Thyroid gland (tissue), 4 donors: ENCODE data around the gene DNM2. TPM values are rescaled to one million over a fixed set of nuclear protein-coding genes. Genes with fewer than 3 reads are reported as not detected.

Source experiments
- DNase-seq, 2 donors: peaks; one replicate each; pipeline ENCODE4 v3.0.0-alpha.2; 2019
- H3K27ac ChIP-seq, 3 donors: fragments of 200-600 bp; sonication (generic); 1 replicate in 2 of 3; 2 replicates in 1 of 3; pipeline ENCODE4 v1.5.1; 2016 to 2019; ENCODE audit warnings: mild to moderate bottlenecking in 1 of 3, moderate library complexity in 1 of 3
- H3K27me3 ChIP-seq: fragments of 200-600 bp; sonication (generic); one replicate; pipeline ENCODE4 v1.5.1; 2019
- H3K36me3 ChIP-seq, 2 donors: fragments of 200-600 bp; sonication (generic); one replicate each; pipeline ENCODE4 v1.5.1; 2016 to 2019
- H3K4me1 ChIP-seq, 2 donors: fragments of 200-600 bp; sonication (generic); one replicate each; pipeline ENCODE4 v1.5.1; 2017 to 2019
- H3K4me3 ChIP-seq, 3 donors: fragments of 200-600 bp; sonication (generic); replicated peaks in 1 of 3; 1 replicate in 2 of 3; 2 replicates in 1 of 3; pipeline ENCODE4 v1.5.1; 2016; ENCODE audit warnings: mild to moderate bottlenecking in 1 of 3
- H3K9me3 ChIP-seq: fragments of 200-600 bp; sonication (generic); one replicate; pipeline ENCODE4 v1.5.1; 2017
- POLR2A ChIP-seq, 2 donors: fragments of 450-650 bp; IDR thresholded peaks; one replicate each; pipeline ENCODE4 v1.6.1; 2017; ENCODE audit warnings: antibody characterized with exemption in 2 of 2, mild to moderate bottlenecking in 2 of 2, moderate library complexity in 1 of 2
- WGBS, 2 donors: methylation state at CpG; one replicate each; pipeline ENCODE4 v1.1.5; 2017; 5-methylcytosine and 5-hydroxymethylcytosine counted together
- intact Hi-C: fragments of 100-400 bp; cut with DNase I; formaldehyde crosslinking; loops from one replicate; pipeline ENCODE4 v1.15.1; 2023
- total RNA-seq, 4 donors: library from RNA; depleted of rRNA; stranded (reverse); fragments of >200 nt; gene quantifications; one replicate each; pipeline ENCODE4 v1.2.3, GENCODE V29; 2016
- TF ChIP-seq, protein P1 (sequence below), 6 experiments: fragments of 200-600 bp in 3 of 6; fragments of 450-650 bp in 3 of 6; sonication (generic) in 3 of 6; IDR thresholded peaks; one replicate each; pipeline ENCODE4 v1.5.1; 2016 to 2019; ENCODE audit warnings: antibody characterized with exemption in 6 of 6, mild to moderate bottlenecking in 2 of 6, inconsistent platforms in 1 of 6, moderate library complexity in 1 of 6

Gene DNM2
- total RNA-seq, 4 donors from 2014 or later = 95.1 to 155 (median 120) TPM

DNA sequence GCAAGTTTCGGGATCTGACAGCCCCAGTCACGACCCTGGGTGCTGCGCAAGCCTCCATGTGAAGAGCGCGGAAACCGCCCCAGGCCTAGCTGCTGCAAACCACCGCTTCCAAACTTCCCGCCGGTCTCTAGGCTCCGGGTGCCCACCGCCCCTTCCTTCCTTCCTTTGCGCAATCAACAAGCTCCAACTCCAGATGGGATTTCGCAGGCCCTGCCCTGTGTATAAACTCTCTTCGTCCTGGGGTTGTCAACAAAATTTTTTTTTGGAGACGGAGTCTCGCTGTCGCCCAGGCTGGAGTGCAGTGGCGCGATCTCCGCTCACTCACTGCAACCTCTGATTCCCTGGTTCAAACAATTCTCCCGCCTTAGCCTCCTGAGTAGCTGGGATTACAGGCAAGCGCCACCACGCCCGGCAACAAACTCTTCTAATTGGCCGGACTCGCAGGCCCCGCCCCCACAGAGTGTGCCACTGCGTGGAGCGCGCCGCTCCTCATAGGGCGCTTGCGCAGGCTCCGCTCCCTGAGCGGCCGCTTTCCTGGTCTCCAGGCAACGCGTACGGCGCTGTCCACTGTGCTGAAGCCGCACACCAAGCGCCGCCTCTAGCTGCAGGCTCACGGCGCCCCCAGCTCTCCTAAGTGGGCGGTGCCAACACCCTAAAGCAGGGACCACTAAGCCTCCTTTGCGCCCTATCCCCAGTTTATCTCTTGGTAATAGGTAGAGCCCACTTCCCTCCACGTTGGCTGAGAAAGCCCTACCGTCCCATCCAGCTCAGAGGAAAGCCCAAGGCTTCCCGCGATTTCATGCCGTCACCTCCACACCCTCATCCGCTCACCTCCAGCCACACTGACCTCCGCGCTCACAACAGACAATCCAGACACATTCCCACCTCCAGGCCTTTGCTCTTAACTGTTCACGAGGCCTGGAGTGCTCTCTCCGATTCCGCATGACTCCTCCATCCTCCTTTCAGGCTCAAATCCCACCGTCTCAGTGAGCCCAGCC, 22.2 kb upstream of the DNM2 start:
- intact Hi-C loops = no loop called here
- TF ChIP-seq, protein P1, sequence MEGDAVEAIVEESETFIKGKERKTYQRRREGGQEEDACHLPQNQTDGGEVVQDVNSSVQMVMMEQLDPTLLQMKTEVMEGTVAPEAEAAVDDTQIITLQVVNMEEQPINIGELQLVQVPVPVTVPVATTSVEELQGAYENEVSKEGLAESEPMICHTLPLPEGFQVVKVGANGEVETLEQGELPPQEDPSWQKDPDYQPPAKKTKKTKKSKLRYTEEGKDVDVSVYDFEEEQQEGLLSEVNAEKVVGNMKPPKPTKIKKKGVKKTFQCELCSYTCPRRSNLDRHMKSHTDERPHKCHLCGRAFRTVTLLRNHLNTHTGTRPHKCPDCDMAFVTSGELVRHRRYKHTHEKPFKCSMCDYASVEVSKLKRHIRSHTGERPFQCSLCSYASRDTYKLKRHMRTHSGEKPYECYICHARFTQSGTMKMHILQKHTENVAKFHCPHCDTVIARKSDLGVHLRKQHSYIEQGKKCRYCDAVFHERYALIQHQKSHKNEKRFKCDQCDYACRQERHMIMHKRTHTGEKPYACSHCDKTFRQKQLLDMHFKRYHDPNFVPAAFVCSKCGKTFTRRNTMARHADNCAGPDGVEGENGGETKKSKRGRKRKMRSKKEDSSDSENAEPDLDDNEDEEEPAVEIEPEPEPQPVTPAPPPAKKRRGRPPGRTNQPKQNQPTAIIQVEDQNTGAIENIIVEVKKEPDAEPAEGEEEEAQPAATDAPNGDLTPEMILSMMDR (IDR thresholded peaks at IDR 0.05) = no peak
- TF ChIP-seq POLR2A (IDR thresholded peaks at IDR 0.05) = no peak
- H3K36me3 ChIP-seq = peaks cover 0 to 18% of the 10 kb centered on the region in 2 donors
- H3K27ac ChIP-seq = no peak overlapping the region
- peak; percentile 93 for DNase-seq
- no peak overlapping the region for H3K4me3 ChIP-seq
- H3K9me3 ChIP-seq = no peaks in the 10 kb centered on the region
- WGBS, 2 donors = 16 to 19% methylated on average over 48 to 54 of the region's 59 CpGs
- no peaks in the 10 kb centered on the region for H3K27me3 ChIP-seq
- peaks cover 4 to 13% of the 10 kb centered on the region in 2 donors for H3K4me1 ChIP-seq

GRCh38 chr19:10699650-10700335, 18.1 kb upstream of the DNM2 start:
- WGBS, 2 donors = 35 to 40% methylated on average over 15 of the region's 15 CpGs
- no peak overlapping the region for H3K4me3 ChIP-seq
- H3K9me3 ChIP-seq = no peaks in the 10 kb centered on the region
- no peak overlapping the region for H3K27ac ChIP-seq
- peak; percentile 47 to 60 for DNase-seq
- intact Hi-C loops = no loop called here
- peaks cover 10 to 23% of the 10 kb centered on the region in 2 donors for H3K4me1 ChIP-seq
- no peaks in the 10 kb centered on the region for H3K27me3 ChIP-seq
- no peaks in the 10 kb centered on the region for H3K36me3 ChIP-seq
- TF ChIP-seq, protein P1 (IDR thresholded peaks at IDR 0.05) = peak in 4 of 6 experiments; percentile 37 to 65 (median 50)
- TF ChIP-seq POLR2A (IDR thresholded peaks at IDR 0.05) = no peak

DNA sequence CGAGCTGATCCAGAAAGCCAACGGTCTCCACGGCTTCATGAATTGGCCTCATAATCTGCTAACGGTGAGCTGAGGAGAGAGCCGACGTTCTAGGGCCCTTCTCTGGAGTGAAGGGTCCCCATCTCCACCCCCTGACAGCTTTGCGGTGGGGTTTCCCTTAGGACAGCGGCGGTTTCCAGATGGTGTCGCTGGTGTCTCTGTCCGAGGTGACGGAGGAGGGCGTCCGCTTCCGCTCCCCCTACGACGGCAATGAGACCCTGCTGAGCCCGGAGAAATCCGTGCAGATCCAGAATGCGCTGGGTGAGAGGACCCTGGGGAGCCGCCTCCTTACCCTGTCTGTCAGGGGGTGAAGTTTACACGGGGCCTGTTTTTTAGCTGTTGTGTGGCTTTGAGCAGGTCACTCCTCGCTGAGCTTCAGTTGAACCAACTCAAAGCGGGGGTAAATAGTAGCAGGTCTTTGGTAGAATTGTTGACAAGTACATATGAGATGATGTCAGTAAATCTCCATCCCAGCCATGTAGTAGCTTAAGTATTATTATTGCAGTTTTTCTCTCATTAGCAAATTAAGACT, 15.8 kb upstream of the DNM2 start:
- Histone ChIP-seq H3K27ac (no peak overlapping the region), H3K27me3 (no peaks in the 10 kb centered on the region), H3K4me3 (peak overlapping the region; percentile 65 to 85 (median 84)), H3K4me1 (peaks cover 6 to 20% of the 10 kb centered on the region in 2 donors), H3K9me3 (no peaks in the 10 kb centered on the region), H3K36me3 (no peaks in the 10 kb centered on the region)
- TF ChIP-seq, protein P1 (IDR thresholded peaks at IDR 0.05) = no peak
- TF ChIP-seq POLR2A (IDR thresholded peaks at IDR 0.05) = no peak
- intact Hi-C loops = no loop called here
- WGBS, 2 donors = 13 to 16% methylated on average over 15 to 23 of the region's 24 CpGs
- DNase-seq = no peak

DNA sequence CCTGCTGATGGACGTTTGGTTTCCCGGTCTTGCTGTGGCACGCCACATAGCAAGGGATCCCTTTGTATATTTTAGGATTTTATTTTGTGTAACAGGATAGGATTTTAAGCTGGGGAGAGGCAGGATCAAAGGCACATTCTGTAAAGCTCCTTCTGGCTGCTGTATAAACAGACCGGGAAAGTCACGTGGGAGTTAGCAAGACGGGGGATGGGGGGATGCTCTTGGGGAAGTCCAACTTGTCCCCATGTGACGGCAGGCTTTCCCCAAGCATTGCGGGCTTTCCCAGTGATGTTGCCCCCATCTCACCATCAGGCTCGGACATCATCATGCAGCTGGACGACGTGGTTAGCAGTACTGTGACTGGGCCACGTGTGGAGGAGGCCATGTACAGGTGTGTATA, 10.9 kb upstream of the DNM2 start:
- intact Hi-C loops = no loop called here
- Histone ChIP-seq H3K27me3 (no peaks in the 10 kb centered on the region), H3K4me3 (no peak overlapping the region), H3K27ac (peak overlapping the region; percentile 6 to 79 (median 52)), H3K36me3 (no peaks in the 10 kb centered on the region), H3K9me3 (no peaks in the 10 kb centered on the region), H3K4me1 (peaks cover 15 to 17% of the 10 kb centered on the region in 2 donors)
- 58 to 67% methylated on average over 10 to 12 of the region's 12 CpGs for WGBS, 2 donors
- DNase-seq = peak; percentile 48 to 56
- TF ChIP-seq, protein P1 (IDR thresholded peaks at IDR 0.05) = no peak
- no peak for TF ChIP-seq POLR2A (IDR thresholded peaks at IDR 0.05)
